ENCODE data around the gene CHST8. TPM values are rescaled to one million over a fixed set of nuclear protein-coding genes. Genes with fewer than 3 reads are reported as not detected.

Gene CHST8
- total and polyA plus RNA-seq, 4 donors, result 0.05 to 0.07 TPM; not detected in 2

DNA sequence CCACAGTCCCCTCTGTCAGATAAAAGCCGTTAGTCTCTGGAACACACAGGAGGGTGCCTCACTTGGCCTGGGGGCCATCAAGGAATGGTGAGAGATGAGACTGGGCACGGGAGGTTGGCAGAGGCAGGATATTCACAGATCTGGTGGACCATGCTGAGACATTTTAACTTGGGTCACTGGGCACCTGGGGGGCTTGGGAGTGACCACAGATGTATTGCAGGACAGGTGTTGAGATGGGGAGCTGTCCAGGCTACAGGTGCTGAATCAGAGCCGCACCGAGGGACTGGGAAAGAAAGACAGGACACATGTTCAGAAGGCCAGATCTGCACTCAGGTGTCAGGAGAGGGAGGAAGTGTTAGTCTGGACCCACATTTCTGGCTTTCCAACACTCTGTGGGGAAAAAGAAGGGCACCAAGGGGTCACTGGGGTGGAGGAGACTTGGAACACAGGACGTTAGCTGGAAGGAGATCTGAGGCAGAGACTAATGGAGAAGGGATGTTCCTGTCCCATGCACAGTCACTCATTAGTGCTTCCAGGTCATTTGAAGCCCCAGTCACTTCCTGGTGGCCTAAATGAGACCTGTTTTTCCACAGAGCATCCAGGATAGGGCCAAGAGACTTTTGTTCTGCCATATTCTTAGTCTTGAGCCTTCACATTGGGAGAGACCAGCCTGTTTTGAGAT is 56.1 kb downstream of the CHST8 start:
- Histone ChIP-seq H3K27ac (ENCODE audit: low read depth in 1 of 2, low read length in 2 of 2) (no peak overlapping the region), H3K36me3 (ENCODE audit: control insufficient read depth in 4 of 4, insufficient read depth in 3 of 4, low read depth in 1 of 4, low read length in 3 of 4) (no peaks in the 10 kb centered on the region), H3K9ac (ENCODE audit: low read depth in 1 of 2, low read length in 2 of 2) (no peak overlapping the region), H3K27me3 (ENCODE audit: control insufficient read depth in 4 of 4, insufficient read depth in 4 of 4, low read length in 3 of 4) (peaks cover 0 to 18% (median 2%) of the 10 kb centered on the region in 4 donors), H3K4me3 (ENCODE audit: low read depth in 1 of 3, low read length in 3 of 3) (no peak overlapping the region), H3K9me3 (ENCODE audit: control insufficient read depth in 4 of 4, low read length in 3 of 4) (no peaks in the 10 kb centered on the region), H3K4me1 (ENCODE audit: control insufficient read depth in 4 of 4, insufficient read depth in 4 of 4, low read length in 3 of 4) (no peaks in the 10 kb centered on the region)
- WGBS, result 51% methylated on average over 5 of the region's 5 CpGs
- TF ChIP-seq RXRA (IDR thresholded peaks at IDR 0.05) (no peak), SP1 (IDR thresholded peaks at IDR 0.05) (no peak), JUND (IDR thresholded peaks at IDR 0.05) (no peak), EGR1 (IDR thresholded peaks at IDR 0.05; ENCODE audit: low read depth in 2 of 2) (no peak)
- TF ChIP-seq, protein P1, sequence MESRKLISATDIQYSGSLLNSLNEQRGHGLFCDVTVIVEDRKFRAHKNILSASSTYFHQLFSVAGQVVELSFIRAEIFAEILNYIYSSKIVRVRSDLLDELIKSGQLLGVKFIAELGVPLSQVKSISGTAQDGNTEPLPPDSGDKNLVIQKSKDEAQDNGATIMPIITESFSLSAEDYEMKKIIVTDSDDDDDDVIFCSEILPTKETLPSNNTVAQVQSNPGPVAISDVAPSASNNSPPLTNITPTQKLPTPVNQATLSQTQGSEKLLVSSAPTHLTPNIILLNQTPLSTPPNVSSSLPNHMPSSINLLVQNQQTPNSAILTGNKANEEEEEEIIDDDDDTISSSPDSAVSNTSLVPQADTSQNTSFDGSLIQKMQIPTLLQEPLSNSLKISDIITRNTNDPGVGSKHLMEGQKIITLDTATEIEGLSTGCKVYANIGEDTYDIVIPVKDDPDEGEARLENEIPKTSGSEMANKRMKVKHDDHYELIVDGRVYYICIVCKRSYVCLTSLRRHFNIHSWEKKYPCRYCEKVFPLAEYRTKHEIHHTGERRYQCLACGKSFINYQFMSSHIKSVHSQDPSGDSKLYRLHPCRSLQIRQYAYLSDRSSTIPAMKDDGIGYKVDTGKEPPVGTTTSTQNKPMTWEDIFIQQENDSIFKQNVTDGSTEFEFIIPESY (IDR thresholded peaks at IDR 0.05), result no peak
- TF ChIP-seq, protein P2, sequence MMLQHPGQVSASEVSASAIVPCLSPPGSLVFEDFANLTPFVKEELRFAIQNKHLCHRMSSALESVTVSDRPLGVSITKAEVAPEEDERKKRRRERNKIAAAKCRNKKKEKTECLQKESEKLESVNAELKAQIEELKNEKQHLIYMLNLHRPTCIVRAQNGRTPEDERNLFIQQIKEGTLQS (IDR thresholded peaks at IDR 0.05), result no peak
- TF ChIP-seq, protein P3, sequence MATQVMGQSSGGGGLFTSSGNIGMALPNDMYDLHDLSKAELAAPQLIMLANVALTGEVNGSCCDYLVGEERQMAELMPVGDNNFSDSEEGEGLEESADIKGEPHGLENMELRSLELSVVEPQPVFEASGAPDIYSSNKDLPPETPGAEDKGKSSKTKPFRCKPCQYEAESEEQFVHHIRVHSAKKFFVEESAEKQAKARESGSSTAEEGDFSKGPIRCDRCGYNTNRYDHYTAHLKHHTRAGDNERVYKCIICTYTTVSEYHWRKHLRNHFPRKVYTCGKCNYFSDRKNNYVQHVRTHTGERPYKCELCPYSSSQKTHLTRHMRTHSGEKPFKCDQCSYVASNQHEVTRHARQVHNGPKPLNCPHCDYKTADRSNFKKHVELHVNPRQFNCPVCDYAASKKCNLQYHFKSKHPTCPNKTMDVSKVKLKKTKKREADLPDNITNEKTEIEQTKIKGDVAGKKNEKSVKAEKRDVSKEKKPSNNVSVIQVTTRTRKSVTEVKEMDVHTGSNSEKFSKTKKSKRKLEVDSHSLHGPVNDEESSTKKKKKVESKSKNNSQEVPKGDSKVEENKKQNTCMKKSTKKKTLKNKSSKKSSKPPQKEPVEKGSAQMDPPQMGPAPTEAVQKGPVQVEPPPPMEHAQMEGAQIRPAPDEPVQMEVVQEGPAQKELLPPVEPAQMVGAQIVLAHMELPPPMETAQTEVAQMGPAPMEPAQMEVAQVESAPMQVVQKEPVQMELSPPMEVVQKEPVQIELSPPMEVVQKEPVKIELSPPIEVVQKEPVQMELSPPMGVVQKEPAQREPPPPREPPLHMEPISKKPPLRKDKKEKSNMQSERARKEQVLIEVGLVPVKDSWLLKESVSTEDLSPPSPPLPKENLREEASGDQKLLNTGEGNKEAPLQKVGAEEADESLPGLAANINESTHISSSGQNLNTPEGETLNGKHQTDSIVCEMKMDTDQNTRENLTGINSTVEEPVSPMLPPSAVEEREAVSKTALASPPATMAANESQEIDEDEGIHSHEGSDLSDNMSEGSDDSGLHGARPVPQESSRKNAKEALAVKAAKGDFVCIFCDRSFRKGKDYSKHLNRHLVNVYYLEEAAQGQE (IDR thresholded peaks at IDR 0.05), result peak; percentile 97
- DNase-seq (ENCODE audit: low spot score), result no peak

DNA sequence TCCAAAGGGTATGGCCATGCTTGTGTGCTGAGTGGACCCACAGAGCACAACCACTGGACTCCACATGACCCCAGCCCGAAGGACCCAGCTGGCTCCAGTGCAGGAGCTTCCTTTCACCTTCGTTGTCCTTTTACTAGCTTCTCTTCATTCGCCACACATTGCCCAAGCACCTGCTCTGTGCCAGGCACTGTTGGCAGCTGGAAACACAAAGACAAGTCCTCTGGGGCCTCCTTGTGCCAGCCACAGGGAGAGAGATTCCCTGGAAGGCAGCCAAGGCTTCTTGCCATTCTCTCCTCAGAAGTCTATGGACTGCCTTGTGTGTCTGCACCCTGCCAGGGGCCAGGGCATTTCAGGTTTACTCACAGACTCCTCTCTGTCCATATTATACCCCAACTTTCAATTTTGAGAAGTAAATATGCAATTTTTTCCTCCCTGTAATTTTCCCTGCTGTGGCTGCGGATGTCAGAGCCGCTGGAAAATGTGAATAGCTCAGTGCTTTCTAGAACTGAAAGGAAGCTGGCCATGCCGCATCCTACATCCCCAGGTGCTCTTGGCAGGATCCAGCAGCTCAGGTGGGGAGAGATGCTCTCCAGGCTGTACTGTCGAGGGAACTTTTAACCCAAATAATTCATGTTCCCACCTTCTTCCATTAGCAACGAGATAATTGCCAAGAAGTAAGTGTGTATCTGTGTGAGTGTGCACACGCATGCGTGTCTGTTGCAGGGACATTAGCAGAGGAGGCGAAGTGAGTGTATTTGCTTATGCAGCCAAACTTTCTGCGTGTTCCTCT is 57.2 kb downstream of the CHST8 start:
- H3K4me3 ChIP-seq (ENCODE audit: low read depth in 1 of 3, low read length in 3 of 3), result no peak overlapping the region
- WGBS, result 72% methylated on average over 12 of the region's 12 CpGs
- TF ChIP-seq FOXA2 (IDR thresholded peaks at IDR 0.05), result no peak
- TF ChIP-seq JUND (IDR thresholded peaks at IDR 0.05), result no peak
- no peak overlapping the region for H3K27ac ChIP-seq (ENCODE audit: low read depth in 1 of 2, low read length in 2 of 2)
- DNase-seq (ENCODE audit: low spot score), result no peak
- H3K9ac ChIP-seq (ENCODE audit: low read depth in 1 of 2, low read length in 2 of 2), result no peak overlapping the region
- H3K4me1 ChIP-seq (ENCODE audit: control insufficient read depth in 4 of 4, insufficient read depth in 4 of 4, low read length in 3 of 4), result no peaks in the 10 kb centered on the region
- no peaks in the 10 kb centered on the region for H3K9me3 ChIP-seq (ENCODE audit: control insufficient read depth in 4 of 4, low read length in 3 of 4)
- H3K27me3 ChIP-seq (ENCODE audit: control insufficient read depth in 4 of 4, insufficient read depth in 4 of 4, low read length in 3 of 4), result peaks cover 0 to 19% (median 2%) of the 10 kb centered on the region in 4 donors
- H3K36me3 ChIP-seq (ENCODE audit: control insufficient read depth in 4 of 4, insufficient read depth in 3 of 4, low read depth in 1 of 4, low read length in 3 of 4), result no peaks in the 10 kb centered on the region

DNA sequence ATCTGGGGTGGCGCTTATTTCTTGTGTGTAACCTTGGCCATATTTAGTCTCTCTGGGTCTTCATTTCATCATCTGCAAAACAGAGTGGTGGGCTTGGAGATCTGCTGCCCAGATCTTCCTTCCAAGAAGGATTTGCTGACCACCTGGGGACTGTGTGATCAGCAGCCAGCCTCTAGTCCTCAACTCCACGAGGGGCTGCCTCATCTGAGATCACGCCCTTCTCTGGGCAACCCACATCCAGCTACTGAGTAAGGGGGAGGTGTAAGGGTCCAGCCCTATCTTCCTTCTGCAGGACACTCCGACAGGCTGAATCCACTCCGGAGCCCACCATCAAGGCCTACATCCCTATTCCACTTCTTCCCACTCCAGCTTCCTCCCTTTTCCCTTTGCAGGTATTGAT is 57.9 kb downstream of the CHST8 start:
- H3K9me3 ChIP-seq (ENCODE audit: control insufficient read depth in 4 of 4, low read length in 3 of 4), result no peaks in the 10 kb centered on the region
- H3K4me1 ChIP-seq (ENCODE audit: control insufficient read depth in 4 of 4, insufficient read depth in 4 of 4, low read length in 3 of 4), result peaks cover 0 to 4% (median 1%) of the 10 kb centered on the region in 4 donors
- H3K36me3 ChIP-seq (ENCODE audit: control insufficient read depth in 4 of 4, insufficient read depth in 3 of 4, low read depth in 1 of 4, low read length in 3 of 4), result no peaks in the 10 kb centered on the region
- peaks cover 0 to 21% (median 2%) of the 10 kb centered on the region in 4 donors for H3K27me3 ChIP-seq (ENCODE audit: control insufficient read depth in 4 of 4, insufficient read depth in 4 of 4, low read length in 3 of 4)
- H3K9ac ChIP-seq (ENCODE audit: low read depth in 1 of 2, low read length in 2 of 2), result no peak overlapping the region
- H3K27ac ChIP-seq (ENCODE audit: low read depth in 1 of 2, low read length in 2 of 2), result no peak overlapping the region
- 69% methylated on average over 5 of the region's 5 CpGs for WGBS
- DNase-seq (ENCODE audit: low spot score), result no peak
- TF ChIP-seq, protein P4, sequence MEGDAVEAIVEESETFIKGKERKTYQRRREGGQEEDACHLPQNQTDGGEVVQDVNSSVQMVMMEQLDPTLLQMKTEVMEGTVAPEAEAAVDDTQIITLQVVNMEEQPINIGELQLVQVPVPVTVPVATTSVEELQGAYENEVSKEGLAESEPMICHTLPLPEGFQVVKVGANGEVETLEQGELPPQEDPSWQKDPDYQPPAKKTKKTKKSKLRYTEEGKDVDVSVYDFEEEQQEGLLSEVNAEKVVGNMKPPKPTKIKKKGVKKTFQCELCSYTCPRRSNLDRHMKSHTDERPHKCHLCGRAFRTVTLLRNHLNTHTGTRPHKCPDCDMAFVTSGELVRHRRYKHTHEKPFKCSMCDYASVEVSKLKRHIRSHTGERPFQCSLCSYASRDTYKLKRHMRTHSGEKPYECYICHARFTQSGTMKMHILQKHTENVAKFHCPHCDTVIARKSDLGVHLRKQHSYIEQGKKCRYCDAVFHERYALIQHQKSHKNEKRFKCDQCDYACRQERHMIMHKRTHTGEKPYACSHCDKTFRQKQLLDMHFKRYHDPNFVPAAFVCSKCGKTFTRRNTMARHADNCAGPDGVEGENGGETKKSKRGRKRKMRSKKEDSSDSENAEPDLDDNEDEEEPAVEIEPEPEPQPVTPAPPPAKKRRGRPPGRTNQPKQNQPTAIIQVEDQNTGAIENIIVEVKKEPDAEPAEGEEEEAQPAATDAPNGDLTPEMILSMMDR (IDR thresholded peaks at IDR 0.05; ENCODE audit: low read depth, low read length, missing input control), result no peak
- TF ChIP-seq, protein P1 (IDR thresholded peaks at IDR 0.05), result no peak
- no peak for TF ChIP-seq RXRA (IDR thresholded peaks at IDR 0.05)
- TF ChIP-seq, protein P5, sequence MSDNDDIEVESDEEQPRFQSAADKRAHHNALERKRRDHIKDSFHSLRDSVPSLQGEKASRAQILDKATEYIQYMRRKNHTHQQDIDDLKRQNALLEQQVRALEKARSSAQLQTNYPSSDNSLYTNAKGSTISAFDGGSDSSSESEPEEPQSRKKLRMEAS (IDR thresholded peaks at IDR 0.05), result no peak
- no peak for TF ChIP-seq YY1 (IDR thresholded peaks at IDR 0.05)
- no peak for TF ChIP-seq TAF1 (conservative IDR thresholded peaks at IDR 0.05)
- TF ChIP-seq NR2F2 (IDR thresholded peaks at IDR 0.05), result no peak
- TF ChIP-seq, protein P2 (IDR thresholded peaks at IDR 0.05), result no peak
- no peak overlapping the region for H3K4me3 ChIP-seq (ENCODE audit: low read depth in 1 of 3, low read length in 3 of 3)
